ENCODE results near the gene ANGPT4.
"Not testable (repeated sequence)": the region's sequence is repeated elsewhere in the genome, so short reads cannot be mapped to it uniquely, and the experiment has no call there.

The ANGPT4 gene

DNA sequence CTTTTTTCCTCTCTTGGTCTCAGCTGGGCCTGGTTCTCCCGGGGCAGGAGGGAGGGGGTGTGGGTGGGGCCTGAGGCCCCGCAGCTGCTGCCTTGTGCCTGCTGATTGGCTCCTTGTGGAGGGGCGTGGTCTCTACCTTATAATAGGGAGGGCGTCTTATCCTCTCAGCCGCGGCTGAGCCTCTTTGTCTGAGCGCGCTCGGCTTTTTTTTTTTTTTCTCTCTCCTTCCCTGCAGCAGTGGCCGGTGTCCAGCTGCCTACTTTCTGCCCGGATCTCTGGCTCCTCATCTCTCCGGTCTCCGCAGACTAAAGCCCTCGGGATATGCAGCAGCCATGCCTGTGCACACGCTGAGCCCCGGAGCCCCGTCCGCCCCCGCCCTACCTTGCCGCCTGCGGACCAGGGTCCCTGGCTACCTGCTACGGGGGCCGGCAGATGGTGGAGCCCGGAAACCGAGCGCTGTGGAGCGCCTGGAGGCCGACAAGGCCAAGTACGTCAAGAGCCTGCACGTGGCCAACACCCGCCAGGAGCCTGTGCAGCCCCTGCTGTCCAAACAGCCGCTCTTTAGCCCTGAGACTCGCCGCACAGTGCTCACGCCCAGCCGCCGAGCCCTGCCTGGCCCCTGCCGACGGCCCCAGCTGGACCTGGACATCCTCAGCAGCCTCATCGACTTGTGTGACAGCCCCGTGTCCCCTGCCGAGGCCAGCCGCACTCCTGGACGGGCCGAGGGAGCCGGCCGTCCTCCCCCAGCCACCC, 71.5 kb downstream of the ANGPT4 start:
- DNase-seq (ENCODE audit: low read depth) = peak; percentile 83

DNA sequence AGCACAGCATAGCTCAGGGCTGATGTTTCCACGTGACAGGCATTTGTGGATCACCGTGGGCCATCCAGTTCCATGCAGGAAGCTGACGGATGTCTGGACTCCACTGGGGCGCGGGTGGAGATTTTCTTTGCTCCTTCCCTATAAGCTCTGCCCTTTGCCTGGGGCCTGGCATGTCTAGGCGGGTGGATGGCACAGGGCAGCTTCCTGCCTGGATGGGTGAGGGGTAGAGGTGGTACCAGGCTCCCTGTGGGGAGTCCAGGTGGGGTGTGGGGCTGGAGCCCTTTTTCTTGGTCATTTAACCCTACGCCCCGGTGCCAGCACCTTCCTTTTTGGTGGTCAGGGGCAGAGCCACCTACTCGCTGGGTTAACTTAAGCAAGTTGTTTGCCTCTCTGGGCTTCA, 72.2 kb downstream of the ANGPT4 start:
- DNase-seq (ENCODE audit: low read depth) = no peak

DNA sequence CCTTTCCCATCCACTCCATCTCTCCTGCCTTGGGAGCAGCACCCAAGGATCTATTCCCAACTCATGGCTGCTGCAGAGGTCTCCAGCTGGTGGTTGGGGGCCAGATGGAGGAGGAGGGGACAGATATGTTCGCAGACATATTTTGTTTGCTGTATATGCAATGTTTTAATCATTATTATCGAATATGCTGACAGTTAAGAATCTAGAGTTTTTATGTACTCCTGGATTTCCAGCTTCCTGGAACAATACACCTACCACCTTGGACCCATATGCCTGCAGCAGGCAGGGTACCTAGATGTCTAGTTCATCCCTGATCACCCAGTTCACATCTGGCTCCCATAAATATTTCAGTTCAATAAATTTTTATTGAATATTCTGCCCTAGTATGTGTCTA, 73.6 kb downstream of the ANGPT4 start:
- no peak for DNase-seq (ENCODE audit: low read depth)

DNA sequence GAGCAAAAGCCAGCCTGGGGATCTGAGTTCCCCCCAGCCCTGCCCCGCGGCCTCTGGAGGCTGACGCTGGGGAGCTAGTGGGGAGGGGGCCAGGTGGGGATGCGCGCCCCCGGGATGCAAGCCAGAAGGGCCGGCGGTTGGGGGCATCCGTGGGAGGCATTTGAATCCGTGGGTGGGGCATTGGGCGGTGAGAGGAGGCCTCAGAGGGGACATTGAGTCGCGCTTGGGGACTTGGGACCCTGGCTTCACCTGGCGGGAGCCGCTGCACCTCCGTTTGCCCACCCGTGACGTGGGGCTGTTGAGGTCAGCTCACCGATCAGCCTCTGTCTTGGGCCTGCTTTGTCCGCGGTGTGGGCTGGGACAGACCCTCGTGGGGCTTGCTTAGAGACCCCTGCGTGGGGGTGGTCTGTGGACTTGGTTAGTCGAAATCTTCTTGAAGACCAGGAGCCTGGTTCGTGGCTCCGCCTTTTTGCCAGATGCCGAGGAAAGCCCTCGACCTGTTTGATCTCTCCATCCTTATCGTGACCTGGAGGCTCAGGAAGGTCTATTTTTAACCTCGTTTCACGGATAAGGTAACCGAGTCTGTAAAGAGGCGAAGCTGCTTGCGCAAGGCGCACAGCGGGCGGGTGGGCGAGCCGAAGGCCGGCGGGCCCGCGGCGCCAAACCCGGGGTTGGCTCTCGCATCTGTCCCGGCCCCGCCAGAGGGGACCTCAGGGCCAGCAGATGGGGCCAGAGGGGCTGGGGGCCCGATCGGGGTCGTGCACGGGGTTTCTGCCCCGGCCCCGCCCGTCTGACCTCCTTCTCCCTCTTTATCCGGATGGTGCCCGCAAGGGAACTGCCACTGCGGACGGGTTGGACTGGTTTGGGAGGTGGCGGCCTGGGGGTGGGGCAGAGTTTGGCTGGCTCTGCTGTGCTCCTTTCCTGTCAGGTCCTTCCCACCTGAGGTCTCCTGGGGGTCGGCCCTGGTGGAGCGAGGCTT, 74.3 kb downstream of the ANGPT4 start:
- DNase-seq (ENCODE audit: low read depth) = no peak

DNA sequence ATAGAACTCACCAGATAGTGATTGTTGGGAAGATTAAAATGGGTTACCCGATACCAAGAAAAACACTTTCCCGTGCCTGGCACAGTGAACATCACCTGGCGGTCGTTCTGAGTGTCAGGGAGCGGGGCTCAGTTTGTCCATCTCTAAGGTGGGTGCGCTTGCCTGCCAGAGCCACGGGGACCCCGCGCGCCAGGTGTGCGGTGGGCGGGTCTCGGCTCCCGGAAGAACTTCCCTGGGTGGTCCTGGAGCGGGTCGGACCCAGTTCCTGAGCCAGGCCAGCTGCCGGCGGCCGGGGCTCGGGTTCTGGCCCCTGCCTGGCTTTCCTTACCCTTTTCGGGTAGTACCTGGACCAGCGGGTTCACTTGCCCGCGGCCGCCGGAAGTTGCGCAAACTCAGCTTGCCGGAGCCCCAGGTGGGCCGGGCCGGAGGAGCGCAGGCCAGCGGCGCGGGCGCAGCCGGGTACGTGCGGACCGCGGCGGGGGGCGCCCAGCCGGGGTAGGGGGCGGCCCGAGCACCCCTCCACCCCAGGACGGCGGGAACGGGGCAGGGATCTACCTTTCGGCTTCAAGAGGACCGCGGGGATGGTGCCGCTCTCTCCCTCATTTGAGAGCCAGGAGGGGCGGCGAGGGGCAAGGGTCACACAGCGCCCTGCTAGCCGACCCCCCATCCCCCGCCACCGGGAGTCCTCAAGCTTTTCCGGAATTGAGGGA, 75.1 kb downstream of the ANGPT4 start:
- no peak for DNase-seq (ENCODE audit: low read depth)

DNA sequence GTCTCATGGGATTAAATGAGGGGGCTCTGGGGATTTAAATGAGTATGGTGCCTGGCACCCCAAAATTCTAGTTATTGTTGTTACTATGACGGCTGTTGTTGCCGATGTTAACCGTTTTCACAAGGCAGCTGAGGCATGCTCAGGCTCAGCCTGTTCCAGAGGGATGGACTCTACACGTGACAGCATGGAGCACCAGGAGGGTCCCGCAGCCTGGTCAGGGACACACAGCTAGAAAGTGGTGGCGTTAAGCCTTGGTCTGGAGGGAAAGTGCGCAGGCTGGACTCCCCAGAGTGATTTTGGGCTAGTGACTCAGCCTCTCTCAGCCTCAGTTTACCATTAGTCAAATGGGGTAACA, 75.7 kb downstream of the ANGPT4 start:
- no peak for DNase-seq (ENCODE audit: low read depth)

DNA sequence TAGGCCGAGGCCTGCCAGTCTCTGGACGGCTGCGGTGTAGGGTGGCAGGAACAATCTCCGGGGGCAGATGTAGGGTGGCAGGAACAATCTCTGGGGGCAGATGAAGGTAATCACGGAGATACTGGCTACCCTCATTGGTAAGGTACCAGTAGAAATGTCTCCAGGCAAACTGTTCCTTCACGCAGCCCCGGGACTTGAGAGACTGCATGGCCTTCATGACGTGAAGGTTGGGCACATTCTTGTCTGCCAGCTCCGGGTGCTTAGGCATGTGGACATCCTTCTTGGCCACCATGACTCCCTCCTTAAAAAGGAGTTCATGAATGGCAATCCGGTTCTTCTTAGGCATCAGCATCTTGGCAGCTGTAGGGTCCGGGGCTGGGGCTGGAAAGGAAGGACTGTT, 76.5 kb downstream of the ANGPT4 start:
- no peak for DNase-seq (ENCODE audit: low read depth)

DNA sequence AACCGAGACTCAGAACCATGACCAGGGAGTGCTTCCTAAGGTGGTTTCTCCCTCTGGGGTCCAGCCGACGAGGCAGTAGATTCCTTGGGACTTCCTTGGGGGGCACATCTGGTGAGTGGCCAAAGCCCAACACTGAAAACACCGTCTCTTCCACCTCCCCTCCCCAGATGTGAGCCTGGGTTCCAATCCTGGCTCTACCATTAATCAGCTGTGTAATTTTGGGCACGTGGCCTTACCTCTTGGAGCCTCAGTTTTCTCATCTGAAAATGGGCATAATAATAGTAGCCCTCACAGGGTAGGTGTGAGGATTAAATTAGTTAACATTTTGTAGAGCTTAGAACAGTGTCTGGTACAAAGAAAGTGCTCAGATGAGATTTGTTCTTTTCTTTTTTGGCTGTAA, 77.1 kb downstream of the ANGPT4 start:
- no peak for DNase-seq (ENCODE audit: low read depth)

DNA sequence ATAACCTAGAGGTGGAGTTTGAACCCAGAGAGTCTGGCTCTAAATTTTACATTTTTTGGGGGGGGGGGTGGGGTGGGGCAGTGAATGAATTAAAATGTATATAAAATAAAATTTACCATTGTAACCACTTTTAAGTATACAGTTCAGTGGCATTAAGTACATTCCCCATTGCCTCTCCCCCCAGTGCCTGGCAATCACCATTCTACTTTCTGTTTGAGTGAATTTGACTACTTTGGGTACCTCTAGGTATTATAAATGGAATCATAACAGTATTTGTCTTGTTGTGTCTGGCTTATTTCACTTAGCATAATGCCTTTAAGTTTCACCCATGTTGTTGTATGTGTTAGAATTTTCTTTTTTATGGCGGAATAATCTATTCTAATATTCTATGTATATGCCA, 79.9 kb downstream of the ANGPT4 start:
- no peak for DNase-seq (ENCODE audit: low read depth)

DNA sequence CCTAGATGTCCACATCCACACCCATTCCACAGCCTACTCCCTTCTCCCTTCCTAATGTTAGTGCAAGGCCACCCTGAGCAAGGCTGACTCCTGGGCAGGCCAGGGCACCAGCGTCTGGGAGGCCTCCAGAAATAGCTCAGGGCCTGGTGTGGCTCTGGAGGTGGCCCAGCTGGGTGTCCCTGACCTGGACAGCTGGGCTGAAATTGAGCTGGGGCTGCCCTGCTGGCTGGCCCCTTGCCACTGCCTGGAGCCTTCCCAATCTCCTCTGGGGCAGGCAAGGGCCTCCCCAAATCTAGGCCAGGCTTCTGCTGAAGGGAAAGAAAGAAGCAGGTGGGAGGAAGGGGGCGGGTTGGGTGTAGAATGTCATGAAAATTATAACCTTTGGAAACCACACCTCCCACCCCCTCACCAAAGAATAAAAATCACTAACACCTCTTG, 80.5 kb downstream of the ANGPT4 start:
- DNase-seq (ENCODE audit: low read depth) = no peak

DNA sequence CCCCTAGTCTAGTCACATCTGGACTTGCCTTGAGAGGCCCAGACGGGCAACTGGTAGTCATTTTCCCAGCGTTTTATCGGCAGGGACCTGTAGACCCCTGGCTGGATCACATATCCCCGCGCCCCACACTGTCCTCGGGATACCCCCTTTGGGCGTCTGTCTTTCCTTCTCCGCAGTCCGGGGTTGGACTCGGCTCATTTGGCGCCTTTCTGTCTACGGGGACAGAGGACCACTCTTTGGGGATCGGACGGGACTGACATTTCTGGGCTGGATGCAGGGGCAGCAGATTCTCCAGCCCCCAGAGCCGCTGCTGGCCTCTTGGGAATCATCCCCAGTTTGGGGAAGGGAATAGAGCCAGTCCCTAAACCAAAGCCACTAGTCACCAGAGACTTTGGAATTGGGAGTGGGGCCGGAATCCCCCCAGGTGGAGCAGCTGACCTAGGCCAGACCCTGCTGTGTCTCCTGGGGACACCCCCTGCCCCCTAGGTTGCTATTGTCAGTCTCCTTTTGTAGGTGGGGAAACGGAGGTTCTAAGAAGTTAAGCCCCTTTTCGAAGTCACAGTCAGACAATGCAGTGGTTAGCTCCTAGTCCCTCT, 81.9 kb downstream of the ANGPT4 start:
- no peak for DNase-seq (ENCODE audit: low read depth)

DNA sequence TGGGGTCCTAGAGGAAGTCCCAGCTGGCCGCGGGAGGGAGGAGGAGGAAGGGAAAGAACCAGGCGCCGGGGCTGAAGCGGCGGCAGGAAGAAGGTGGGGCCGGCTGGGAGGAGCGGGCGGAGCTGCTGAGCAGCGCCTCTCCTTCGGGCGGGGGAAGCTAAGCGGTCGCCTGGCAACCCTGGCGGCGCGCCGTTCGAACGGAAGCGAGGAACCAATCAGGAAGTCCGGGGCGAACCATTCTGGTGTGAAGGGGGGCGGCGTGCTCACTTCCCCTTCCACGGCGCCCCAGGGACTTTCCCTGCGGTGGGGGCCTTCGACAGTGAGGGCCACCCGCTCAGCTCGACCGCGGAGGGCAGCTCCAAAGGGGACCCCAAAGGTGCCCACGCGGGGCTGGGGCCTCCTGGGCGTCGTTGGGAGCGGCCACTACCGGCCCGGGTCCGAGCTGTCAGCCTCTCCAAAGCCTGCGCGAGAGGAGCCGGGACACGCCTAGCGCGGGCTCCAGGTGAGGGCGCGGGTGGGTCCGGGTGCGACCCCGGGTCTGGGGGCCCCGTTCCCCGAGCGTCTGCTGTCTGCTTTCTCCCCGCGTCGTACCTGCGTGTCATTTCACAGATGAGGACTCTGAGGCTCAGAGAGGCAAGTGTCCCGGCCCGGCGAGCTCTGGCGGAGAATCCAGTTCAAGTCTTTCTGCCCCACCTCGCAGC, 82.5 kb downstream of the ANGPT4 start, which contains the start of gene FAM110A:
FAM110A (plus strand) TSS at position 266 of the 701 bp plus-strand sequence. CDS start 11,090 bp downstream, outside the sequence.
- DNase-seq (ENCODE audit: low read depth) = peak; percentile 95

DNA sequence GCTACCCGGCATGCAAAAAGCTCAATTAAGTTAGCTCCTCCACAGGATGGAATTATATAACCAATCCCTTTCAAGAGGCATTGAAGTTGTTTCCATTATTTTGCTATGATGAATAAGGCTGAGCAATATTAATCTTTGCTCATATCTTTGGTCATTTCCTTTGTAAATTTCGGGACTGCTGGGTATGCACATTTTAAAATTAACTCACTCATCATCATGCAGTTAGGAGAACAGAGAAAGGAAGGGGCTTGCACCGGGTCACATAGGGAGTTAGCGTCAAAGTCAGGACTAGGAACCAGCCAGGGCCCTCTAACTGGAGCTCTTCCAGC, 83.0 kb downstream of the ANGPT4 start:
- no peak for DNase-seq (ENCODE audit: low read depth)

DNA sequence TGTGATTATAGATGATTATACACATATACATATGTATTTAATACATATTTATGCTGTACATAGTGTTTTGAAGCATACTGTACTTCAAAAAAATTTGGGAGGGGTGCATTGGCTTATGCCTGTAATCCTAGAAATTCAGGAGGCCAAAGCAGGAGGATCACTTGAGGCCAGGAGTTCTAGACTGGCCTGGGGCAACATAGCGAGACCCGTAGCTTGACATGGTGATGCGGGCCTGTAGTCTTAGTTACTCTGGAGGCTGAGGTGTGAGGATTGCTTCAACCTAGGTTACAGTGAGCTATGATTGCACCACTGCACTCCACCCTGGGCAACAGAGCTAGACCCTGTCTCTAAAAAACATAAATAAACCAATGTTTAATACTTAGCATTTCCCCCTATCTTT, 84.2 kb downstream of the ANGPT4 start:
- DNase-seq (ENCODE audit: low read depth) = no peak

DNA sequence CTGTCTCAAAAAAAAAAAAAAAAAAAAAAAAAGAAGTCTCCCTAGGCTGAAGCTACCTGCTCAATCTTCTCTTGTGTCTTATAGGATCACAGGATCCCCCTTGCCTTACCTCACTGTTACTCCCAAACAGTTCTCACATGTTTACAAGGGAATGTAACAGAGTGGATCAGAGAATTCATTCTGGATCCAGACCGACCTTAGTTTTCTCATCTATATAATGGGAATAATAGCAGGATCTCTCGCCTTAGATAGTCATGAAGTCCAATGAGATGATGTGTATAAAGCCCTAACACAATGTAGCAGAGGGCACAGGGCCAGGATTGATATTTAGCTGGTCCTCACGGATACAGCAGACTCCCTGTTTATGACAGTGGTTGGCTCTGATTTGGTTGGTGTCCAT, 84.9 kb downstream of the ANGPT4 start:
- no peak for DNase-seq (ENCODE audit: low read depth)

DNA sequence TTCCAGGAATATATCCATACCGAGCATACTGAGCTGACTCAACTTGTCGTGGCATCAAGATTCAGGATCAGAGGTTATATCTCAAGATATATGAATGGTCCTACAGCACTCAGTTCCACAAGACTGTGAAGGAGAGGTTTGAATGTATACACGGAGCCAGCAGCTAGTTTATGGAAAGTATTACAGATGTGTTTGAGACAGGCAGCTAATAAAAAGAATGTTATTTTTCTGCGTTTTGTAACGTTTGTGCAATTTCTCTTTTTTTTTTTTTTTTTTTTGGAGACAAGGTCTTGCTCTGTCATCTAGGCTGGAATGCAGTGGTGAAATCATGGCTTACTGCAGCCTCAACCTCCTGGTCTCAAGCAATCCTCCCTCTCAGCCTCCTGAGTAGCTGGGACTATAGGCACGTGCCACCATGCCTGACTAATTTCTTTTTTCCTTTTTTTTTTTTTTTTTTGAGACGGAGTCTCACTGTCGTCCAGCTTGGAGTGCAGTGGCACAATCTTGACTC, 86.1 kb downstream of the ANGPT4 start:
- peak; percentile 95 for DNase-seq (ENCODE audit: low read depth)

DNA sequence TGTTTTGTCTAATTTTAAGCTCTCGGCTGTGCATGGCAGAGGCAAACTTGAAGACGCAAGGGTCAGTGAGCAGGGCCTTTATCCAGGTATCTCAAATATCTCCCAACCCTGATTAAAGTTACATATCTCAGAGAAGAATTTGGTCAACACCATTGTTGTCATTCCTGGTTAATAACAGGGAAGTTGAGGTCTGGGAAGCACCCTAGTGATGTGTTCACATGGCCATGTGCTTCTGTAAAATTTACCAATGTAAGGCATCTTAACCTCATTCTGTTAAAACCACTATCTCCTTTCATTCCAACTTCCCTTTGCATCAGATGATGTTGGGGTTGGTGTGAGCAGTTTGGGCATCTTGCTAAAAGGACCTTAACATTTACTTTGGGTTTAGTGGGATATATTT, 86.6 kb downstream of the ANGPT4 start:
- DNase-seq (ENCODE audit: low read depth) = no peak

DNA sequence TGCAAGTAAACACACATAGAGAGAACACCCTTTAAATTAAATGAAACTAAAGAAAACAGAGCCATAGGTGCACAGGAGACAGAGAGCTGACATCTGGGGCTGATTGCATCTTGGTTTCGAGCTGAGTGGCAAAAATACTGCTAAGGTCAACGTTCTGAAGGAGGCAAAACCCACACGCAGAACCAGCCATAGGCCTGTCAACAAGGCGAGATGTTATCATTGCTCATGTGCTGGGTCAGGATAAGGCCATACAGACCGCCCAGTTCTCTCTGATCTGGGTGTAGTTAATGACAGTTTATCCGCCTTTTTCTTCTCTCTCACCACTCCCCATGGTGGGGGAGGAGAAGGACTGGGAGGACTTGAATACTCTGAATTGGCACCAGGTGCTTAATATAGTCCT, 87.1 kb downstream of the ANGPT4 start:
- no peak for DNase-seq (ENCODE audit: low read depth)

DNA sequence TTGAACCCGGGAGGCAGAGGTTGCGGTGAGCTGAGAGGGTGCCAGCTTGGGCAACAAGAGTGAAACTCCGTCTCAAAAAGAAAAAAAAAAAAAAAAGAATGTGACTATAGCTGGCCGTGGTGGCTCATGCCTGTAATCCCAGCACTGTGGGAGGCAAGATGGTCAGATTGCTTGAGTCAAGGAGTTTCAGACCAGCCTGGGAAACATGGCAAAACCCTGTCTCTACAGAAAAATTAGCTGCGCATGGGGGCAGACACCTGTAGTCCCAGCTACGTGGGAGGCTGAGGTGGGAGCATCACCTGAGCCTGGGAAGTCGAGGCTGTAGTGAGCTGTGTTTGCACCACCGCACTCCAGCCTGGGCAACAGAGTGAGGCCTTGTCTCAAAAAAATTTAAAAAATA, 88.2 kb downstream of the ANGPT4 start:
- not testable (repeated sequence) for DNase-seq (ENCODE audit: low read depth)

DNA sequence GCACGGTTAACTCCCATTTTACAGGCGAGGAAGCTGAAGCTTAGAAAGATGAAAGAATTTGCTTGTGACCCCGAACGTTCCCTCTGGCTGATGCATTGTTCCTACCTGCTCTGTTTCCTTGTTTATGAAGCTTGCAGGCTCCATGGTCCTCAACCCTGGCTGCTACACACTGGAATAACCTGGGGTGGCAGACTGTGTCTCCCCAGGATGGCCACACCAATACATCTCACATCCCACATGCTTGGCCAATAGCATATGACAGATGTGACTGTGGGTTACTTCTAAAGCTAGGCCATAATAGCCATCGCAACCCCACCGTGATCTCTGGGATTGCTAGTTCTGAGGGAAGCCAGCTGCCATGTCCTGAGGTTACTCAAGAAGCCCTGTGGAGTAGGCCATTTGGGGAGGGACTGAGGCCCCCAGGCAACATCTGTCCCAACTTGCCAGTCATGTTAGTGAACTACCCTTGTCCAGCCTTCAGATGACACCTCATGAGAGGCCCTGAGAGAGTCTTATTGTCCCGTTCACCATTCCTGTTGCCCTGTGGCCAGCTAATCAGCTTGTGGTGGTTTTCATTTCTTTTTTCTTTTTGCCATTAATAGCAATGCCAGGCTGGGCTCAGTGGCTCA, 89.3 kb downstream of the ANGPT4 start:
- no peak for DNase-seq (ENCODE audit: low read depth)
